ENCODE results near the gene ATP8B4.

Gene ATP8B4

DNA sequence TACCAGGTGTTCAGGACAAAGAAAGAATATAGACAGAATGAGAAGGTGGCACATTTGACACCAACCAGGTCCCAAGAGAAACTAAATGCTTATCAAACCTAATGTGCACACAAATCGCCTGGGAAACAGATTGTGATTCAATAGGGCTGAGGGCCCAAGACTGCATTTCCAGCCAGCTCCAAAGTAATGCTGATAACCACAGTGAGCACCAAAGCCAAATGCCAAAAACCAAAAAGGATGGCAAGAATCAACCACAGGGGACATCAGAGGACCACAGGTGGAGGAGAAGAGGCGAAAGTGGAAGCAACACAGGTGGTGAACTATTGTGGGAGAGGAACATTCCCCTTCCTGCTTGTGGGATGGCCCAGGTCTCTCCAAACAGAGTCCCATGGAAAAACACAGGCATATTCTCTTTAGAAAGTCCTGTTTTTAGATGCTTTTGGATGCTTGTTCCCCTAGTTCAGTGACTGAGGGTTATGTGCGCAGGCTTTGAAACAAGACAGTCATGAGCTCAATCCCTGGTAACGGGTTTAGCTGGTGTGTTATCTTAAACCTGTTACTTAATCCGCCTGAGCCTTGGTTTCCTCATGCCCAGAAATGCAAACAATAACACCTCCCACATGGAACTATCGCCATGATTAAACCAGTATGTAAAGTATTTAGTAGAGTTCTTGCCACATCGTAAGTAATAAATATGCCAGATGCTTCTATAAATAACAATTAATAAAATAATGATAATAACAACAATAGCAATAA is 241.7 kb downstream of the ATP8B4 start:
- H3K4me3 ChIP-seq (replicated peaks; ENCODE audit: low read depth, low read length): no peak overlapping the region
- DNase-seq (ENCODE audit: extremely low read depth, low read depth): no peak
- TF ChIP-seq, protein P1, sequence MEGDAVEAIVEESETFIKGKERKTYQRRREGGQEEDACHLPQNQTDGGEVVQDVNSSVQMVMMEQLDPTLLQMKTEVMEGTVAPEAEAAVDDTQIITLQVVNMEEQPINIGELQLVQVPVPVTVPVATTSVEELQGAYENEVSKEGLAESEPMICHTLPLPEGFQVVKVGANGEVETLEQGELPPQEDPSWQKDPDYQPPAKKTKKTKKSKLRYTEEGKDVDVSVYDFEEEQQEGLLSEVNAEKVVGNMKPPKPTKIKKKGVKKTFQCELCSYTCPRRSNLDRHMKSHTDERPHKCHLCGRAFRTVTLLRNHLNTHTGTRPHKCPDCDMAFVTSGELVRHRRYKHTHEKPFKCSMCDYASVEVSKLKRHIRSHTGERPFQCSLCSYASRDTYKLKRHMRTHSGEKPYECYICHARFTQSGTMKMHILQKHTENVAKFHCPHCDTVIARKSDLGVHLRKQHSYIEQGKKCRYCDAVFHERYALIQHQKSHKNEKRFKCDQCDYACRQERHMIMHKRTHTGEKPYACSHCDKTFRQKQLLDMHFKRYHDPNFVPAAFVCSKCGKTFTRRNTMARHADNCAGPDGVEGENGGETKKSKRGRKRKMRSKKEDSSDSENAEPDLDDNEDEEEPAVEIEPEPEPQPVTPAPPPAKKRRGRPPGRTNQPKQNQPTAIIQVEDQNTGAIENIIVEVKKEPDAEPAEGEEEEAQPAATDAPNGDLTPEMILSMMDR (IDR thresholded peaks at IDR 0.05; ENCODE audit: low read depth, low read length, missing control alignments): no peak

DNA sequence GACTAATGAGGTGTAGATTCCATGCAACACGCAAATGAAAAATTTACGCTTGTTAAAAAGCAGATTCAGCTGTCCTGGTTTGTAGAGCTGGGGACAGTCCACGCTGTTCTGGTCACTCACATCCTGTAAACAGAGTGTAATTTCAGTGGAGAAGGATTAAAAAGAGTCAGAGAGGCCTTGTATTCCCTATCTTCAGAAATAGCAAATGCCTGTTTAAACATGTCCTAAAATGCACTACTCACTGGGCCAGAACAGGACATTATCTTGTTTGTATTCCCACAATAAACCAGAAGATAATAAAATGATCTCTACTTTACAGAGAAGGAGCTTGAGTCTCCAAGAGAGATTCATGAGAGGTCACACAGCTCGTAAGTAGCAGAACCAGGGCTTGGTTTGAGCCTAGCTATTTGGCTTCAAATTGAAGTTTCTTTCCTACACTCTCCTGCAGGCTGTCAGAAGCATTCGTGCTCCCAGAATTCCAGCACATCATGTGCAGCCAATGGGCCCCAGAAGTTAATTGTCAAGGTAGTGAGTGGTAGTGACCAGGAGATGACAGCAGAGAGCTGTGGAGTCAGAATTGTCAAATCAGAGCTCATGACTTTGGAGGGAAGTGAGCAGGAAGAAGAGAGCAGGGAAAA is 242.5 kb downstream of the ATP8B4 start:
- TF ChIP-seq, protein P1 (IDR thresholded peaks at IDR 0.05; ENCODE audit: low read depth, low read length, missing control alignments): peak; percentile 27
- H3K4me3 ChIP-seq (replicated peaks; ENCODE audit: low read depth, low read length): no peak overlapping the region
- no peak for DNase-seq (ENCODE audit: extremely low read depth, low read depth)

DNA sequence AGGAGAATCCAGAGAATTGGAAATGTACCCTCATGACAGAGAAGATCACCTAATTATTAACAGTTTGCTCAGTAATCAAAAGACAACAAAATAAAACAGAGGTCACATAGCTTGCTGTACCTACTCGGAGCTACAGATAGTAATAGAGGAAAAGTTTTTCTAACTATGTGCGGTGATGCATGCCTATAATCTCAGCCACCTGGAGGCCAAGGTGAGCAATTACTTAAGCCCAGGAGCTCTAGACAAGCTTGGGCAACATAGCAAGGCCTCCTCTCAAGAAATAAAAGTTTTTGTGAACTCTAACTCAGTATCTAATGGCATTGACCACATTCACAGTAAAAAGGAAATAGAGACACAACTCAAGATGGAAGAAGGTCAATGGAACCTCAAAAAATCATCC is 243.6 kb downstream of the ATP8B4 start:
- DNase-seq (ENCODE audit: extremely low read depth, low read depth): no peak
- no peak overlapping the region for H3K4me3 ChIP-seq (replicated peaks; ENCODE audit: low read depth, low read length)
- TF ChIP-seq, protein P1 (IDR thresholded peaks at IDR 0.05; ENCODE audit: low read depth, low read length, missing control alignments): no peak

DNA sequence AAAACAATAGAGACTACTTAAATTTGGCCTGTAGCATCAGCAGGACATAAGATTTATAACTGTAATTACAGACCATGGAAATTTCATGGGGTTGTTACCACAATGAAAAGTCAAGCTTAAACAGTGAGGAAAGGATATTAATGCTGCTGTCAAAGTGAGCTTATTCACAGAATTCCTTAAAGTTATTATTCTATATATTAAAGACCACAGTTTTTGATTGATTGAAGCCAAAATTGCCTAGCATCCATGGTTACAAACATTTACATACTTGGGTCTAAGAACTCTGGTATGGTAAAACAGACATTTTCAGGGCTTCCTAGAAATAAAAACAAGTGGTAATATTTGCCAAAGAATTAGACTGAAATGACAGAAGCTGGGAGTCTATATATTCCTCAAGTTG is 248.6 kb downstream of the ATP8B4 start:
- TF ChIP-seq, protein P1 (IDR thresholded peaks at IDR 0.05; ENCODE audit: low read depth, low read length, missing control alignments): no peak
- H3K4me3 ChIP-seq (replicated peaks; ENCODE audit: low read depth, low read length): no peak overlapping the region
- DNase-seq (ENCODE audit: extremely low read depth, low read depth): no peak

DNA sequence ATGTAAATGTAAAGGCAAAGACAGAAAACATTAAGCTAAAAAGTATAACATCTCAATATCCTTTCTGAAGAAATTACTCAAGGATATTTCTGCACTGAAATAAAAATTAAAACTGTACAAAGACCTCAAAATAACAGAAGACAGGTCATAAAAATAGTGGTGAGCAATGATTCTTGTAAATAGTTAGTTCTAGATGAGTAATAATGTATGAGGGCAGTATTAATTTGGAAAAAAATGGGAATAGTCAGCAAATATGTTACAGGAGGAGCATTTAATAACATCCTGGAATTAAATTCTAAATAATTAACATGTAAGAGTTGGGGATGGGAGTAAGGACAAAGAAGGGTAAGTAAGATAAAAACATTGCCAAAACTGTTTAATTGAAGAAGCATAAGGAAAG is 250.7 kb downstream of the ATP8B4 start:
- no peak for DNase-seq (ENCODE audit: extremely low read depth, low read depth)
- TF ChIP-seq, protein P1 (IDR thresholded peaks at IDR 0.05; ENCODE audit: low read depth, low read length, missing control alignments): no peak
- H3K4me3 ChIP-seq (replicated peaks; ENCODE audit: low read depth, low read length): no peak overlapping the region

DNA sequence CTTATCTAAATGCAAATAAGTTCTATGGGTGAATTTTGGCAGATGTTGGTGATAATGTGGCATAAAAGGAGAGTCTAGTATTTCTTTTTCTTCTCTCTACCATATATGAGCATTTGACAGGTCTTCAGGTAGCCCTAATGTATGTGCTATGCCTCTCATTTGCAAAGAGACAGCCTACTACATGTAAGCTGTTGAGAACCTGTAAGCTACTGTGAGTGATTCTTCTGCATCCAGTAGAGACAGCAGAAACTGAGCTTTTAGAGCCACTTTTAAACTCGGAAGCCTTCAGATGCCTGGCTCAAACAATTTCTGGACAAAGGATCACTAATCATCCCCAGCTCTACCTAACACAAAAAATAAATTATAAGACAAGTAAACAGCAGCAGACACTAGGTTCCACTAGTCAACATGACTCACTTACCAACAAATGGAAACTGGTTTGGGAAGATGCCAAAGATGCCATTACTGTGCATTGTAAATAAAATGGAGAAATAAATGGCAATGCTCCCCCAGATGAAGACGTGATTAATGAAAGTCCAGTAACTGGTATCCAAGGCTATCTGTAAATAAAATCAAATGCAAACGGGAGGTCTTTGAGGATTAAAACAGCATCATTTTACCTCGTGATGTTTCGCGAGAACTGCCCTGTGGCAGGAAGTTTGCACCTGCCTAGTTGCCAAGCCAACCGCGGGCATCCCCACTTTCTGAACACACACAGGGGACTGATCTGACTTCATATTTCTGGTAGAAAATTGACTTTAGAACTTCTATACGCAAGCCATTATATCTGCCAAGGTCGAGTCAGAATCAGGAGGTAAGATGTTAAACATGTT is 252.9 kb downstream of the ATP8B4 start:
- no peak overlapping the region for H3K4me3 ChIP-seq (replicated peaks; ENCODE audit: low read depth, low read length)
- peak; percentile 79 for DNase-seq (ENCODE audit: extremely low read depth, low read depth)
- TF ChIP-seq, protein P1 (IDR thresholded peaks at IDR 0.05; ENCODE audit: low read depth, low read length, missing control alignments): no peak
